Calu3 (cell line): ENCODE measurements around the gene CHCHD2. TPM values are rescaled to one million over a fixed set of nuclear protein-coding genes. Genes with fewer than 3 reads are reported as not detected.
"Not testable (repeated sequence)": the region's sequence is repeated elsewhere in the genome, so short reads cannot be mapped to it uniquely, and the experiment has no call there.

Source experiments
- BruUV-seq: library from RNA; stranded (reverse); fragments of 400-500 nt; replicated peaks from 2 replicates; lab custom pipeline; 2021; lab: Mats Ljungman, UMichigan
- CTCF ChIA-PET: fragments of 300-600 bp; sonication (Branson Sonifier 250); formaldehyde crosslinking; loops from one replicate; lab custom pipeline; 2022; ENCODE audit warnings: antibody characterized with exemption; lab: Charles Lee
- DNase-seq: peaks from one replicate; pipeline ENCODE4 v3.0.0; 2022
- H3K27ac Mint-ChIP-seq: one replicate; pipeline ENCODE4 v1.8.0; 2022; ENCODE audit warnings: mixed read lengths; ENCODE audit not compliant: unreplicated experiment
- H3K27me3 Mint-ChIP-seq: one replicate; pipeline ENCODE4 v1.8.0; 2022; ENCODE audit warnings: mixed read lengths; ENCODE audit not compliant: unreplicated experiment
- H3K36me3 Mint-ChIP-seq: one replicate; pipeline ENCODE4 v1.8.0; 2022; ENCODE audit warnings: mild to moderate bottlenecking, moderate library complexity, mixed read lengths; ENCODE audit not compliant: insufficient read depth, unreplicated experiment
- H3K4me1 Mint-ChIP-seq: one replicate; pipeline ENCODE4 v1.8.0; 2022; ENCODE audit warnings: mild to moderate bottlenecking, low read depth, mixed read lengths; ENCODE audit not compliant: unreplicated experiment
- H3K4me3 Mint-ChIP-seq: one replicate; pipeline ENCODE4 v1.8.0; 2022; ENCODE audit warnings: mild to moderate bottlenecking, low read depth, moderate library complexity, mixed read lengths; ENCODE audit not compliant: unreplicated experiment
- H3K9me3 Mint-ChIP-seq: one replicate; pipeline ENCODE4 v1.8.0; 2022; ENCODE audit warnings: low read depth, mixed read lengths; ENCODE audit not compliant: unreplicated experiment
- intact Hi-C: fragments of 100-400 bp; cut with micrococcal nuclease; formaldehyde crosslinking; loops from one replicate; pipeline ENCODE4 v1.10.0; 2022; ENCODE audit not compliant: unreplicated experiment
- total RNA-seq: library from RNA; stranded (reverse); gene quantifications from 2 replicates; pipeline ENCODE4 v1.2.3, GENCODE V29; 2022
- TF ChIP-seq, protein P1 (sequence below): fragments of 200-600 bp; IDR thresholded peaks from one replicate; pipeline ENCODE4 v1.8.0; 2022; ENCODE audit warnings: antibody characterized with exemption; ENCODE audit not compliant: unreplicated experiment

The CHCHD2 gene
- total RNA-seq, 1 experiment from 2014 or later = 699 TPM

DNA sequence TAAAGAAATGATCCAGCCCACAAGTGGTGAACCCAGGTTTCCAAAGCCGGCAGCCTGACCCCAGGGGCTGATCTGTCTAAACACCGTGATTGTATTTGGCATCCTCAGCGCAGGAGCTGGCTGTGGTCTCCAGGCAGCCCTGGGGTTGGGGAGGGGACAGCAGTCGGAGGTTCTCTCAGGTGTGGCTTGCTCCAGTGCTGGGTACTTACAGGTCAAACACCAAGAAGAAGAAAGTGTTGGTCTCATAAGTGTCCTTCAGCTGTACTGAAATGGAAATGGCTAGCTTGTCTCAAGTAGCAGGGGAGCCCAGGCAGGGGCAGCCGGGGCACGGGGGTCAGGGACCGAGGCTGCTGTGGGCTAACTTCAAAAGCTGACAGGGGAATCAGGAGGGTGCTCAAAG is 19.5 kb downstream of the CHCHD2 start:
- no TSS peak for BruUV-seq
- DNase-seq = no peak
- no peaks in the 10 kb centered on the region for H3K4me1 Mint-ChIP-seq
- H3K9me3 Mint-ChIP-seq = no peaks in the 10 kb centered on the region
- H3K27ac Mint-ChIP-seq = no peak overlapping the region
- peaks cover 58% of the 10 kb centered on the region for H3K36me3 Mint-ChIP-seq
- intact Hi-C loops = no loop called here
- no peaks in the 10 kb centered on the region for H3K27me3 Mint-ChIP-seq
- no peak overlapping the region for H3K4me3 Mint-ChIP-seq
- TF ChIP-seq, protein P1, sequence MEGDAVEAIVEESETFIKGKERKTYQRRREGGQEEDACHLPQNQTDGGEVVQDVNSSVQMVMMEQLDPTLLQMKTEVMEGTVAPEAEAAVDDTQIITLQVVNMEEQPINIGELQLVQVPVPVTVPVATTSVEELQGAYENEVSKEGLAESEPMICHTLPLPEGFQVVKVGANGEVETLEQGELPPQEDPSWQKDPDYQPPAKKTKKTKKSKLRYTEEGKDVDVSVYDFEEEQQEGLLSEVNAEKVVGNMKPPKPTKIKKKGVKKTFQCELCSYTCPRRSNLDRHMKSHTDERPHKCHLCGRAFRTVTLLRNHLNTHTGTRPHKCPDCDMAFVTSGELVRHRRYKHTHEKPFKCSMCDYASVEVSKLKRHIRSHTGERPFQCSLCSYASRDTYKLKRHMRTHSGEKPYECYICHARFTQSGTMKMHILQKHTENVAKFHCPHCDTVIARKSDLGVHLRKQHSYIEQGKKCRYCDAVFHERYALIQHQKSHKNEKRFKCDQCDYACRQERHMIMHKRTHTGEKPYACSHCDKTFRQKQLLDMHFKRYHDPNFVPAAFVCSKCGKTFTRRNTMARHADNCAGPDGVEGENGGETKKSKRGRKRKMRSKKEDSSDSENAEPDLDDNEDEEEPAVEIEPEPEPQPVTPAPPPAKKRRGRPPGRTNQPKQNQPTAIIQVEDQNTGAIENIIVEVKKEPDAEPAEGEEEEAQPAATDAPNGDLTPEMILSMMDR = no peak
- CTCF ChIA-PET = no interaction called here

DNA sequence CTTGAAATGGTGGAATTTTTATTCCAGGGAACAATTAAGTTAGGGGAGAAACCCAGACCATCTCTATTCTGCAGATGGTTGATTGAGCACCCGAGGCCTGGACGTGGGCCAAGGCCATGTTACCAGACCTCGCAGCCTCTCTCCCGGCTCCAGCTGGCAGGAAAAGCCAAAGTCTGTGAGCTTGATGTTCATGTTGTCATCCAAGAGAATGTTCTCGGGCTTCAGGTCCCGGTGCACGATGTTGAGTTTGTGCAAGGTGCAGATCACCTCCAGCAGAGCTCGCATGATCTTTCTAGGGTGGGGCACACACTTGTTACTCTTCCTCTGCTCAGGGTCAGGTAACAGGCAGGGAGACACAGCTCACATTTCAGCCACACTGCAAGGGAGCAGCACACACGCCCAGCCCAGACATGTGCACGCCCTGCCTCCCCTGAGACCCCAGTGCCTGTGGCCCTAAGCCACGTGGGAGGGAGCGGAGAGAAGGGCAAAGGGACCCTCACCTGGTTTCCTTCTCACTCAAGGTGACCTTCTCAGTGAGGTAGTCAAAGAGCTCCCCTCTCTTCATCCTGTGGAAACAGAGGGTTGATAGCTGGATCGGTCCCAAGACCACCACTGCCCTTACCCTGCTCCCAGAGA is 23.0 kb downstream of the CHCHD2 start:
- CTCF ChIA-PET = no interaction called here
- H3K4me3 Mint-ChIP-seq = no peak overlapping the region
- H3K9me3 Mint-ChIP-seq = no peaks in the 10 kb centered on the region
- intact Hi-C loops = no loop called here
- TF ChIP-seq, protein P1 = no peak
- peaks cover 66% of the 10 kb centered on the region for H3K36me3 Mint-ChIP-seq
- H3K27ac Mint-ChIP-seq = no peak overlapping the region
- no peaks in the 10 kb centered on the region for H3K4me1 Mint-ChIP-seq
- DNase-seq = no peak
- BruUV-seq = no TSS peak
- H3K27me3 Mint-ChIP-seq = no peaks in the 10 kb centered on the region

DNA sequence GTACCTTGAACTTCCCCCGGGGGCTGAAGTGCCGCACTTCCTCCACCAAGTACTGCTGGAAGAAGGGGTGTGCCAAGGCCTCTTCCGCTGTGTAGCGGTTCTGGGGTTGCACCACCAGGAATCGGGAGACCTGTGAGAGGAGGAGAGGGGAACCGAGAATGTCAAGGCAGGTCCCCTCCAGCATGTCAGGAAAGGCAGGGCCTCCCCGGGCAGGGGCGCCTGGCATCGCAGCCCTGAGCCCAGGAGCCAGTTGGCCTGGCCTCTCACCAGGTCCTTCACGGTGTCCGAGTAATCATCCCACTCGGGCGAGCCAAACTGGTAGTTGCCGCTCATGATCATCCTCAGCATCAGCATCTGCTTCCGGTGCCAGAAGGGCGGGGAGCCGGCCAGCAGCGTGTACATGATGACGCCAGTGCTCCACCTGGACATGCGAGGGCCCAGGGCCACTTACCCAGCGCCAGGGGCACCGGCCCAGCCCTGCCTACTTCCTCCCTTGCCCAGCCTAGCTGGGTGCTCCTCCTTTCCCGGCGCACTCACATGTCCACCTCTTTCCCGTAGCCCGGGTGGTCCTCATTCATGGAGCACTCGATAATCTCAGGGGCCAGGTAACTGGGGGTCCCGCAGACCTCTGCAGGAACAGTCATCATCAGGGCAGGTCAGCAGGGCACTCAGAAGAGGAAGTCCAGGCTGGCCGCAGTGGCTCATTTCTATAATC is 24.5 kb downstream of the CHCHD2 start:
- H3K9me3 Mint-ChIP-seq = no peaks in the 10 kb centered on the region
- no peak overlapping the region for H3K4me3 Mint-ChIP-seq
- TF ChIP-seq, protein P1 = no peak
- BruUV-seq = no TSS peak
- H3K27ac Mint-ChIP-seq = no peak overlapping the region
- intact Hi-C loops = no loop called here
- H3K27me3 Mint-ChIP-seq = no peaks in the 10 kb centered on the region
- peaks cover 2% of the 10 kb centered on the region for H3K4me1 Mint-ChIP-seq
- peaks cover 65% of the 10 kb centered on the region for H3K36me3 Mint-ChIP-seq
- no peak for DNase-seq
- CTCF ChIA-PET = no interaction called here

DNA sequence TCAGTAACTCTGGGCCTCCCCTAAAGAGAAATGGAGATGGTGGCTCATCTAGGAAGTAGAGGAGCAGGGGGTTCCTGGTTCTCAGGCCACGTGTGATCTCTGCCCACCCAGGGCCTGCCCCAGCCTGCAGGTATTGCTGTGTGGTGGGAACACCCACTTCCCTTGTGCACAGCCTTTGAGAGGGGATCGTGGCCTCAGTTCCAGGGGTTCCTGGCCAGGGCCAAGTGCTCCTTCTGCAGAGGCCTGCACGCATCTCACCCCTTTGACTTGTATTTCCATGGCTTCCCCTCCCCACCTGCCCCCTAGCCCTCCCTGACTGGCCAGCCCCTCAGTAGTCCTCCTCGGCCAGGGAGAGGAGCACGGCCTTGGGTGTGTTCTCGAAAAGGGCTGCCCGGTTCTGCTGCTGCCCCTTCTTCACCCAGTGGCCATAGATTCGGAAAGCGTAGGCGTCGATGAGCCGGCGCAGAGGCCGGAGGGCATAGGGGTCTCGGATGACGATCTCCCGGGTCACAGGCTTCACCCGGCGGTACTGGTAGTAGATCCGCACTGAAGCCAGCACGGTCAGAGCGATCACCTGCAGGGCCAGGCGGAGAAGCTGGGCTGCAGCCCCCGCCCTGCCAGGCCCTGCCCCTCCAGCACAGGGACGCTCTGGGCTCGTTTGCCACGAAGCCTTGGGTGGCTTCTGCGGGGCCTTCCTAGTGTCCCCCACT is 25.4 kb downstream of the CHCHD2 start:
- H3K27ac Mint-ChIP-seq, BruUV-seq, DNase-seq, H3K27me3 Mint-ChIP-seq, H3K4me3 Mint-ChIP-seq, H3K9me3 Mint-ChIP-seq, H3K4me1 Mint-ChIP-seq, CTCF ChIA-PET, intact Hi-C loops: not testable (repeated sequence)
- H3K36me3 Mint-ChIP-seq = peaks cover 67% of the 10 kb centered on the region
